DMS 273 (cell line): ENCODE results near the gene GCK.
"Not testable (repeated sequence)": the region's sequence is repeated elsewhere in the genome, so short reads cannot be mapped to it uniquely, and the experiment has no call there.

Experiments used
- DNase-seq: peaks from one replicate; lab custom pipeline; 2025; ENCODE audit not compliant: unreplicated experiment; lab: John Stamatoyannopoulos, UW

GCK gene

DNA sequence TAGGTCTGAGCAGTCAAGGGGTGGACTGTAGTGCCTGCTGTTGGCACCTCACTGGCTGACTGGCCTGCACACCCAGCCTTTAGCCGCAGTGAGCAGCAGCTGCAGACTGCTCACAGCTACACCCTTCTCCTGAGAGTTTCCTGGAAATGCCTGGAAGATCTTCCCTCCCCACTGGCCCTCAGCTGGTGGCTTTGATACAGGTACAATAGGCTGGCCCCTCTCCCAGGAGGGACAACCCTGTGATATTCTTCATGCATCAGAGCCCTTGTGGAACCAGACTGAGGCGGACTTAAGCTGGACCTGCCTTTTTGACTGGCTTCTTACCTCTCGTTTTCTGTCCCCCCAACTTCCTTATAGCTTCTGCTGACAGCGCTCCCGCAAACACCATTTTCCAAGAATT lies 6.4 kb downstream of the GCK start:
- DNase-seq = peak; percentile 36

DNA sequence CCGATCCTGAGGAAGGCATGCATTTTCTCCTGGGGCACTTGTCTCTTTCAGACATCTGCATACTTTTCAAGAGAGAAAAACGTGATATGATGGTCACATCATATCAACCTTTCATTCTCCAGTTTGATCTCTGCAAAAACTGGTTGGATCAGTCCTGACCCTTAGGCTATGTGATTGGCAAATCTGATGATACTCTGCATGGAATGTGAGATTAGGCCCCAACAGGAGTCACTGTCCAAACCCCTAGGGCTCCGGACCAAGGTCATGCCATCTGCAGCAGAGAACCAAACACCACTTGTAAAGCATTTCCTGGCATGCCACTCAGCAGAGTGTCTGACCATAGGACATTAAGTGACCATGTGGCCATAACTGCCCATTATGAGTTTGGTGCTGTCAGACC lies 8.6 kb downstream of the GCK start:
- no peak for DNase-seq

DNA sequence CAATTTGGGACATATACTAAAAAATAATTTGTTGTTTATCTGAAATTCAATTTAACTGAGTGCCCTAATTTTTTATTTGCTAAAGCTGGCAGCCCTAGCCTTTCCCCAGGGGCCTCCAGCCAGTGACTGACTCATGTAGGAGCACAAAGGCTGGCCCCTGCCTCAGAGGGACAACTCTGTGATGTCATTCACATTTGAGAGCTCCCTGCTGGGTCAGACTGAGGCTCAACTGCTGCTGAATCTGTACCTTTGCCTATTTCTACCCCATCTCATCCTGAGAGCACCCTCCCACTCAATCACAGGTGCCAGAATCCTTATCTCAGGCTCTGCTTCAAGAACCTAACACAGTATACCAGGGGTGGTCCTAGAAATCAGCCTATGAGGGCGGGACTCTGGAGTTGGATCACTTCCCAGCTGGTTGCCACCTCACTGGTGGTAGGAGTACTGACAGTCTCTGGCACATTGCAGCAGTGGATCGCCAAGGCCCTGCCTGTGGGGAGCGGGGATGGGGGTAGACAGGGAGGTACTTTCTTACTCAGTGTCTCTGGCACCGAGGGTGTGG lies 11.6 kb downstream of the GCK start:
- peak; percentile 60 for DNase-seq

DNA sequence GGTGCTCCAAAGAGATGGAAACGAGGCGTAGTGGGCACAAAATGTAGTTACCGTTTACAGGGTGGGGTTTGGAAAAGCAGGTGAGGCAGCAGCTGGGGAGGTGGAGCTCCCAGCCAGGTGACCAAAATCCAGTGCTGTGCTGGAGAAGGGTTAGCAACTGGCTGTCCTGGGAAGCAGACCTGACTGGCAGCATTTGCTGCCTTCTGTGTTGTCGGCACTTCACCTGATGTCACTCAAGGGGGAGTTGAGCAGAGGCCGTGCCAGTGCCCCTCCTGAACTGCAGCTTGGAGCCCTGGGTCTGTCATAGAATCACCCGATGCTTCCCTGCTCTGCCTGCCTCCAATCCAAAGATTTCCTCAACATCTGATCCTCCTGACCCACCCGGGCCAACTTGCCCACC lies 12.8 kb downstream of the GCK start:
- no peak for DNase-seq

DNA sequence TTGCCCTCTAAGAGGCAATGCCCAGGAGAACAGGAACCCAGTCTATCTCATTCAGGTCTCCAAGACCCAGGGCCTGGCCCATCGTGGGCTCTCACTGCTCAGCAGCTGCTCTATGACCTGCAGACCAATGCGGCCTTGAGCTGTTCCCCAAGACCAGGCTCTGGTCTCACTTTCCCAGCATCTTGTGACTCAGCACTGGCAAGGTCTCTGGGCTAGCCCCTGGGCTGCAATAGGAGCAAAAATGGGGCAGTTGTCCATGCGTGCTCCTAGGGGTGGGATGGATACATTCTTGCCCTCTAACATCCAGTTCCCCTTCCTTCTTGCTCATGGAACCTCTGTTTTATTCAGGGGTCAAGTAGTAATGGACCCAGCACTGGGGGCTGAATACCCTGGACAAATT lies 13.5 kb downstream of the GCK start:
- DNase-seq = no peak

DNA sequence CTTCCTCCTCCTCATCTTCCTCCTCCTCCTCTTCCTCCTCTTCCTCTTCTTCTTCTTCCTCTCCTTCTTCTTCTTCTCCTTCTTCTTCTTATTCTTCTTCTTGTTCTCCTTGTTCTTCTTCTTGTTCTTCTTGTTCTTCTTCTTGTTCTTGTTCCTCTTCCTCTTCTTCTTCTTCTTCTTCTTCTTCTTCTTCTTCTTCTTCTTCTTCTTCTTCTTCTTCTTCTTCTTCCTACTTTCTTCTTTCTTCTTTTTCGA lies 14.6 kb downstream of the GCK start:
- not testable (repeated sequence) for DNase-seq

DNA sequence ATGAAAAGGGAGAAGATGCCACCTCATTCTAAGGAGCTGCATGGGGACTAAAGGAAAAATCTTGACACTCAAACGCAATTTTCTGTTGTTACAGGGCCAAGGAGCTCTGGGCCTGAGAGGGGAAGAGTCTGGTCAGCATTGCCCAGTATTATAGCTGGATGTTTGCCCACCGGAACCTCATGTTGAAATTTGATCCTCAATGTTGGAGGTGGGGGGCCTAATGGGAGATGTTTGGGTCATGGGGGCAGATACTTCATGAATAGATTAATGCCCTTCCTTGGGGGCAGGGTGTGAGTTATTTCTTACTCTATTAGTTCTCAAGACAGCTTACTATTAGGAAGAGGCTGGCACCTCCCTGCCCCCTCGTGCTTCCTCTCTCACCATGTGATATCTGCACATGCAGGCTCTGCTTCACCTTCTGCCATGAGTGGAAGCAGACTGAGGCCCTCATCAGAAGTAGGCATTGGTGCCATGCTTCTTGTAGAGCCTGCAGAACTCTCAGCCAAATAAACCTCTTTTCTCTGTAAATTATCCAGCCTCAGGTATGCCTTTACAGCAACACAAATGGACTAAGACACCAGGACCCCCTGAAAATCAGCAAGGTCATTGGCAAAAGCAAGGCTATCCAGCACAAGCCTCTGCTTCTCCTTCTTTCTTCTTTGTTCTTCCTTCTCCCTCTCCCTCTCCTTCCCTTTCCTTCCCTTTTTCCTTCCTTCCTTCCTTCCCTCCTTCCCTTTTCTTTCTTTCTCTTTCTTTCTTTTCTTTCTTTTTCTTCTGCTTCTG lies 15.1 kb downstream of the GCK start:
- DNase-seq = no peak

DNA sequence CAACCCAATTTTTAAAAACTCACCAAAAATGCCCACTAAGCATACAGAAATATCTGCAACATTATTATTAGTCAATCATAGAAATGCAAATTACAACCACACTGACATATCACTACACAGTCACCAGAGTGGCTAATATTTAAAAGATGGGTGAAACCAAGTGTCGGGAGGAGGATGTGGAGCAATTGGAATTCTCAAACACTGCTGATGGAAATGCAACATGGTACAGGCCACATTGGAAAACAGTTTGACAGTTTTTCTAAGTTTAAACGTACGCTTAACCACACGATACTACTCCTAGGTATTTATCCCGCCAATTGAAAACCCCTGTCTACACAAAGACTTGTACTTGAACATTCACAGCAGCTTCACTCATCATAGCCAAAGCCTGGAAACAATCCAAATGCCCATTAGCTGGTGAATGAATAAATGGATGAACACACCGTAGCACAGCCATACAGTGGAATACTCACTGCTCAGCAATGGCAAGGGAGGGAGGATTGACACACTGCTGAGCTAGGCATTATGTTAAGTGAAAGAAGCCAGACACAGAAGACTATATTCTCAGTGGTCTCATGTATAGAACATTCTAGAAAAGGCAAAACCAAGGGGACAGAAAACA lies 16.3 kb downstream of the GCK start:
- peak; percentile 62 for DNase-seq

DNA sequence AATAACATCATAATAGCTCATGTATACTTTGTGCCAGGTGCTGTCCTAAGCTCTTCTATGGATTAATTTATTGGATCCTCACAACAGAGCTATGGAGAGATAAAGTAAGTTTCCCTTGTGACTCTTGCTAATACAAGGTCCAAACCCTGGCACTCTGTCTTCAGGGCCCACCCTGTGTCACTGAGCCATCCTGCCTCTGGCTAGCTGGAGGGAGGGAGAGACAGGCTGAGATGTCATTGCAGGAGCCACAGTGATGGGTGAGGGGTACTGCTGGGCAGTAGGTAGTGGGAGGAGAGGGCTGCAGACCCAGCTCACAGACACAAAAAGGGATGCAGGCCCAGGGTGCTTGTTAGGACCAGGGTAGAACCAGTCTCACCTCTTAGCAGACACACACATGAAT lies 16.9 kb downstream of the GCK start:
- DNase-seq = no peak

DNA sequence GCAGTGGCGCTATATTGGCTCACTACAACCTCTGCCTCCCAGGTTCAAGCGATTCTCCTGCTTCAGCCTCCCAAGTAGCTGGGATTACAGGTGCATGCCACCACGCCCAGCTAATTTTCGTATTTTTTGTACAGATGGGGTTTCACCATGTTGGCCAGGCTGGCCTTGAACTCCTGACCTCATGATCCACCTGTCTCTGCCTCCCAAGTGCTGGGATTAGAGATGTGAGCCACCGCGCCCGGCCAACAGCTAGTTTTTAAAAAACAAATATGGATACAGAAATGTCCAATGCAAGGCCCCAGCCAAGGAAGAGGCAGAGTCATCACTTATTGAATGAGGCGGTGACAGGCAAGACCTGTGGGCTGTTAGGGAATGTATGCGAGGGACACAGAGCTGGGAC lies 17.3 kb downstream of the GCK start:
- DNase-seq = not testable (repeated sequence)

DNA sequence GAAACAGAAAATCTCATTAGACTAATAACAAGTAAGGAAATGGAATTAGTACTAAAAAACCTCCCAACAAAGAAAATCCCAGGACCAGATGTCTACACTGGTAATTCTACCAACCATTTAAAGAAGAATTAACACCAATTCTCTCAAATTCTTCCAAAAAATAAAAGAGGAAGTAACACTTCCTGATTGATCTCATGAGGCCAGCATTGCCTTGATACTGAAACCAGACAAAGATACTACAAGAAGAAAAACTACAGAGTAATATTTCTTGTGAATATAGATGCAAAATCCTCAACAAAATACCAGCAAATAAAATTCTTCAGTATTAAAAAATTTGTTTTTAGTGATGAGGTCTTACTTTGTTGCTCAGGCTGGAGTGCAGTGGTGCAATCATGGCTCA lies 21.3 kb downstream of the GCK start:
- DNase-seq = no peak

DNA sequence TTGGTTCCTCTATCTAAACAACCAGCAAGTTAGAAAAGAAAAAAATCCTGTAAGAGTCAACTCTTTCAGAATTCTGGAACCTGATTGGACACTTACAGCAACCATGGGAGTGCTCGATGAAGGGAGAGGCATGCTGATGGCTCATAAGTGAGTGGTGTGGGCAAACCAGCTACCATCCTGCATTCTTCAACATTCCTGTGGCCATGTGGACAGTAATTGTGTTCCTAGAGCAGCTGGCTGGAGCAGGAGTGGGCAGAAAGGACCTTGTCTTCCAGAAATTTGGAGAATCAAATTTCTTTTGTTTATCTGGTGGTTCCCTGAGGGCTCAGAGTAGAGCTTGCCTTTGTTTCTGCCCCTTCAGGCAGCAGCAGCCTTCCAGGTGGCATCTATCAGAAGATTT lies 25.6 kb downstream of the GCK start:
- DNase-seq = no peak

DNA sequence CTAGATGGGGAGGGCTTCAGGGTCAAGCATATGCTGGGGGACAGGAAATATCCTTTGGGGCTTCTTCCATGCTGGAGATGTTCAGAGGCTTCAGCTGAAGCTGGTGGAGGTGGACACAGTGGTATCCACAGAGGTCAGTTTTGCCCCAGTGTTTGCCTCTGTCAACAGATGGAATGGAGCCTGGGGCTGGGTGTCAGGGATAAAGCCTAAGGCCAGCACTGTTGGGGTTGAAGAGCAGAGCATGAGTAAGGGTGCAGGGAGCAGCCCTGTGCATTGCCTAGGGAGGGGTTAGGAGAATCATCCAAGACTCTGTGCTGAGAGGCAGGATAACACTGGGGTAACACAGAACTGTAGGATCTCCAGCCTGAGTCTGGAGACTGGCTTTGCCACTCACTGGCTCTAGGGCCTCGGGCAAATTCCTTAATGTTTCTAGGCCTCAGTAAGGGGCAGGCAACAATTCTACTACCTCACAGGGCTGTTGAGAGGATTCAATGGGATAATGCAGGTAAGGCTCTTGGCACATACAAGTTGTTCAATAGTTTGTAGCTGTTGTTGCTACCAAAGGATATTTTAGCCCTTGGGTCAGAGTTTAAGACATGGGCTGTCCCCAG lies 26.3 kb downstream of the GCK start:
- DNase-seq = no peak

DNA sequence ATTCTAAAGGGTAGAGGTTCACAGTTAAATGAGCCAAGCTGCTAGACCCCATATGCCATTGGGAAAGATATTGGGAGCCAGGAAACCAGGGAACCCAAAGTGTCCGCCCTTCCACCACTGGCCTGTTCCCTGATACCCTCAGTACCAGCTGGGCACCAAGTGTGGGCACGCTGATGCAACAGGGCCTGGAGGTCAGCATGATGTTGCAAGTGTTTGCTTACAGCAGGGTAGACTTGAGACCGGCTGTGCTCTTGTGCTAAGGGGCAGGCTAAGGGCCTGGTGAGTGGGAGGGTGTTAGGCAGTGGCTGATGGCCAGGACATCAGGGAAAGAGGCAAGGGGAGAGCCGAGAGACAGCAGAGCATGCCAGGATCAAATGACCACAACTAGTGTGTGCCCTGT lies 27.1 kb downstream of the GCK start:
- no peak for DNase-seq

DNA sequence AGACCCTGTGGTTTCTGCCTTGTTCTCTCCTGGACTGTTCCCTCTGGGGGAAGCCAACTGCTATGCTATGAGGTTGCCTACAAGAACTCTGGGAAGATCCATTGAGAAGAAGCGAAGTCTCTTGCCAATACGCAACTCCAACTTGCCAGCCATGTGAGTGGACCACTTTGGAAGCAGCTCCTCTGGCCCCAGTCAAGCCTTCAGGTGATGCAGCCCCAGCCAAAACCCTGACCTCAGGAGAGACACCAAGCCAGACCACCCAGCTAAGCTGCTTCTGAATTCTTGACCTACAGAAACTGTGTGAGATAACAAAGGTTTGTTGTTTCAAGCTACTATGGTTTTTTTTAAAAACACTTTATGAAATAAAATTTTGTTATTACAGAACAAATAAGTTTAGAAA lies 27.9 kb downstream of the GCK start:
- DNase-seq = no peak

DNA sequence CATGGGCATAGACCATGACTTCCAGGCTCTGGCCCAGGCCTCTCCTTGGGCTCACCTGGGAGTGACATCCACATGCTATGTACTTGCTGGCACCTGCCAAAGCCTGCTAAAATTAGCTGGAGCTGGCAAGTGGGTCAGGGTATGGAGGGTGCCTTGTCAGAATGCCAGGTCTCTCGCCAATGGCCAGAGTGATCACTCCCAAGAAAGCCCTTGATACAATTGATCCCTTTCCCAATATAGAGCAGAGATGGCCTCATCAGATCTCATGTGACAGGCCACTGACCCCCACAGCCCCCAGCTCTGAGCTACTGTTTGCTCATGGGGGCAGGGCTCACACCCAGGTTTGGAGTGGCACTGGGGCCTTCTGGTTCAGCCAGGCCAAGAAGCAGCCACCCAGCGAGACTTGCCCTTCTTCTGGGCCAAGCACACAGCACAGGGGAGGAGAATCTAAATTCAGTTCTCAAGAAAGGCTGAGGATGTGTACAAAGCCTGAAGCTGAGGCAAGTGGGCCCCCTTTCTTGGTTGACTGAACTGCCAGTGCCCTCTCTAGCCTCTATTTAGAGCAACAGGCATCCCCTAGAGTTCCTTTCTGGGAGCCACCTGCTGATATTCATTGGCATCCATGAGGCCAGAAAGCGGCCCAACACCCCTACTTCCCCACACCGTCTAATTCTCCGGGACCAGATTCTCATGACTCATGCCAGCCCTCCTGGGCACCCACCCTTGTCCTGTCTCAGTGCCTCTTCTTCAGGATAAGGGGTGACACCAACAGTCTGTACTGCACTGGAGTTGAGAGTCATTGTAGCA lies 29.2 kb downstream of the GCK start:
- DNase-seq = no peak

DNA sequence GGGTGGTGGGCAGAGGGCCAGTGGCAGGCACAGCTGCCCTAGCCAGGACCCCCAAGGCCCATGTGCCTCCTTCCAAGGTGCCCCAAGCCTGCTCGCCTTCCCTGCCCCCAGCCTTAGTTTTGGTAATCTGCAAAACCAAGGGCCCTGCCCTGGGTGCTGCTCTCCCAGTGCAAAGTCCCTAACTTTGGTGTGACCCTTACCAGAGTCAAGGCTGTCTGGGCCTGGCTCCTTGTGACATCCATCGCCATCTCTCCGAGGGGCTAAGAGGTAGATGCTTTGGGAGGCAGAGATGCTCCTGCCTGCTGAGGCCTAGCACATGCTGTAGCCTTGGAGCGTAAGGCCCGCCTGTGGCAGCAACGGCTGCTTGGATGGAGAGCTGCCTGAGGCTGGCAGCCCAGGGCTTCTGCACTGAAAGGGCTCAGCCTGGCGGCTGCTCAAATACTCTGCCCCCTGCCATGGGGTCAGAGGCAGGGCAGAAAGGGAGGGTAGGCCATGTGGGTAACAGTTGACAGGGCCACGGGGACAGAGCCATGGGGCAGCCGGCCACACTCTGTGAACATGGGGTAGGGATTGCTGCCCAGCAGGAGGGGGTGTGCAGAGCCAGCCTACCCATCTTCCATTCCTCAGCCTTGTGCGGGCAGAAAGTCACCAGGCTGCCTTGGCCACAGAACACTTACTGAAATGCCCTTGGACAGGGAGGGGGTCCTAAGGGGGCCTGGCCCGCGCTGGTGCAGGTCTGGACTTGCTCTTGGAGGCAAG lies 30.2 kb downstream of the GCK start:
- DNase-seq = peak; percentile 64

DNA sequence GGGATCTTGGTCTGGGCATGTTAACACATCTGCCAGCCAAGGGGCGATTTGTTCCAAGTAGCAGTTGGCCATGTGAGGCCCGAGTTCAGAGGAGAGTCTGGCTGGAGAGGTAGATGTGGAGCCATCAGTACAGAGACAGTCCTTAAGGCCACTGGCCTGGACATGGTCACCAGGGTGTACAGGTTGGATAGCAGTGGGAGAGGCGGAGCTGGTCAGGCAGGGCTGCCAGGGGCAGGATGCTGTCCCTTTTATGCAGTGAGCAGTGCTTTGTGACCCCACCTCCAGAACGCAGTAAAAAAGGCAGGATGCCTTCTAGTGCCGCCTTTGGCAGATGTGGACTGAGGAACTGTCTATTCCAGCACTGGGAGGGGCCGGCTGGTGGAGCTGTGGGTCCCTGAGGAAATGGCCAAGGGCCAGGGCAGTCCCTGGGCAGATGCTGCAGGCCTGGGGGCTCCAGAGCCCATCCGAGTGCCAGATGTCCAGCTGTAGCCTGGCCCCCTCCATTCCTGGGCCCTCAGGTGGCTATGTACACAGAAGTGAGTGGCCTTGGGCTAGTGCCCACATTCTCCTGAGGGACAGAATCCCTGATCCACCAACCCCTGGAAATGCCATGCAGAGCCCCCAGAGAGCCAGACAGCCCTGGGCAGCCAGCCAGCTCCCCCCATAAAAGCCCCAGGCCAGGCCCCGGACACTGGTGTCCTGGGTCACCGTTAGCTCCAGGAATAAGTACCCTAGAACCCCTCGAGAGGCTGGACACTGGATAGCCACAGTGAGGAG lies 31.0 kb downstream of the GCK start:
- peak; percentile 89 for DNase-seq

DNA sequence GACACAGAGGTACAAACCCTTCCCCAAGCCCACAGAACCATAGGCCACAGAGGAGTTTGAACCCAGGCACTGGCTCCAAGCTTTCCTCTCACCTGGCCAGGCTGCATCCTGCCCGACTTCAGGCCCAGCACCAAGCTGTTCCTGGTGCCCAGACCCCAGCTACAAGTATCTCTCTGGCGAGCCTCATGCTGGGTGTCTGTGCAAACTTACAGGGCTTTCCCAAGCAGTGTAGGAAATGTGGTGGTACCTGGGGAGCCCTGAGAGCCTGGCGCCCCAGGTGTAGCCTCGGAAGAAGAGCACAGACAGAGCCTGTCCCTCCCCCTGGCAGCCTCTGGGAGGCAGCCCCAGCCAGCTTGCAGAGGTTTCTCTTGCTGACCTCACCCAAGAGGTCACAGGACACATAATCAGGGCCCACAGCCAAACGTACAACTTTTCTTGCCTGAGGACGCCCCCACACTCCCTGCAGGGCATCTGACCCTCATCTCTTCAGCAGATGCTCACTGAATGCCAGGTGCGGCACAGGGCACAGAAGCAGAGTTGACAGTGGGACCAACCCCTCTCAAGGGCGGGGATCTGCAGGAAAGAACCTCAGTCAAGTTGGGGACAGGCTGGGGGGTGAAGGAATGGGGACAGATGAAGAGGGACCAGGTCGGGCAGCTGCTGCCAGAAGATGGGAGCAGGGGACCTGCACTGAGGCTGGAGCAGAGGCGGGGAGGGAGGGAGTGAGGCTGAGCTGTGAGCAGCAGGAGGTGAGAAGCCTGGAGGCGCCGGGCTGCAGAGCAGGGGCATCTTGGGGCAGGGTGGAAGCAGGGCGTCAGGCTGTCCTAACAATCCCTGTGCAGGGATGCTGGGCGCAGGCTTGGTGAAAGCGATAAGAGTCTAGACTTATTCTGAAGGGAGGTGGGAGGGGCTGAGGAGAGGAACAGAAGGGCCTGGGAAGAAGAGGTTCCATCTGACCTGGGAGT lies 31.8 kb downstream of the GCK start:
- peak; percentile 97 for DNase-seq
